GM12878 (cell line): ENCODE data around the gene ZNF688. TPM values are rescaled to one million over a fixed set of nuclear protein-coding genes. Genes with fewer than 3 reads are reported as not detected.

Experiments used
- CEBPB ChIP-seq, 2 experiments: fragments of 150-350 bp in 1 of 2; IDR thresholded peaks; 2 replicates each; pipeline ENCODE4 v1.6.1; 2012 to 2014; ENCODE audit warnings: low read depth in 2 of 2, low read length in 2 of 2, borderline replicate concordance in 1 of 2, inconsistent platforms in 1 of 2
- E4F1 ChIP-seq: fragments of 450-650 bp; IDR thresholded peaks from 2 replicates; pipeline ENCODE4 v1.6.1; 2018; ENCODE audit warnings: borderline replicate concordance, mild to moderate bottlenecking; ENCODE audit not compliant: partially characterized antibody
- EGR1 ChIP-seq, 2 experiments: IDR thresholded peaks; 1 replicate in 1 of 2; 2 replicates in 1 of 2; pipeline ENCODE4 v1.6.1; 2011 to 2012; ENCODE audit warnings: low read depth in 2 of 2, low read length in 2 of 2, borderline replicate concordance in 1 of 2, mild to moderate bottlenecking in 1 of 2, moderate library complexity in 1 of 2
- HCFC1 ChIP-seq: fragments of 150-350 bp; IDR thresholded peaks from 2 replicates; pipeline ENCODE4 v1.6.1; 2014; ENCODE audit warnings: low read length
- NBN ChIP-seq: fragments of 450-650 bp; IDR thresholded peaks from 2 replicates; pipeline ENCODE4 v1.6.1; 2016
- NFYB ChIP-seq: IDR thresholded peaks from 2 replicates; pipeline ENCODE4 v1.6.1; 2011; ENCODE audit warnings: low read depth, mild to moderate bottlenecking, low read length, improper control_type of control experiment, moderate library complexity; ENCODE audit not compliant: insufficient read depth
- NR2C2 ChIP-seq: IDR thresholded peaks from 2 replicates; pipeline ENCODE4 v1.6.1; 2011; ENCODE audit warnings: borderline replicate concordance, low read depth; ENCODE audit not compliant: control insufficient read depth, insufficient read length
- POU2F2 ChIP-seq: IDR thresholded peaks from 3 replicates; pipeline ENCODE4 v1.6.1; 2011; ENCODE audit warnings: low read depth, mild to moderate bottlenecking, low read length, borderline replicate concordance
- SMAD1 ChIP-seq: fragments of 450-650 bp; IDR thresholded peaks from 2 replicates; pipeline ENCODE4 v1.6.1; 2018; ENCODE audit warnings: mild to moderate bottlenecking, low read depth; ENCODE audit not compliant: partially characterized antibody
- SMC3 ChIP-seq: IDR thresholded peaks from 2 replicates; pipeline ENCODE4 v1.6.1; 2011; ENCODE audit warnings: low read length, improper control_type of control experiment, borderline replicate concordance
- SREBF1 ChIP-seq: IDR thresholded peaks from 2 replicates; pipeline ENCODE4 v1.6.1; 2012; ENCODE audit warnings: mild to moderate bottlenecking, low read length
- TARDBP ChIP-seq: IDR thresholded peaks from 2 replicates; pipeline ENCODE4 v1.6.1; 2016; ENCODE audit warnings: borderline replicate concordance
- ZNF592 ChIP-seq: fragments of 450-650 bp; IDR thresholded peaks from 2 replicates; pipeline ENCODE4 v1.6.1; 2017; ENCODE audit warnings: mild to moderate bottlenecking, moderate library complexity
- polyA plus RNA-seq, 11 experiments: library from polyadenylated mRNA; depleted of rRNA in 4 of 11; unstranded in 6 of 11; stranded (reverse) in 5 of 11; fragments of >200 nt; fragmentation: Nextera tagmentation in 4 of 11; fragmentation: Illumina TruSeq in 1 of 11; extraction: Ambion mirVana in 4 of 11; extraction: Trizol in 1 of 11; gene quantifications; 1 replicate in 1 of 11; 2 replicates in 10 of 11; pipeline versions ENCODE4 v1.2.1 to v1.2.3, GENCODE V29; 2011 to 2016; ENCODE audit warnings: inconsistent platforms in 2 of 11, missing spikeins in 2 of 11, low read depth in 1 of 11
- total RNA-seq, 4 experiments: library from RNA; depleted of rRNA in 3 of 4; stranded (reverse); fragments of >200 nt in 3 of 4; fragmentation: Illumina TruSeq in 1 of 4; extraction: Trizol in 1 of 4; gene quantifications; 2 replicates each; pipeline versions ENCODE4 v1.2.1 to v1.2.3, GENCODE V29; 2013 to 2021
- TF ChIP-seq, protein P1 (sequence below), 3 experiments: IDR thresholded peaks in 2 of 3; conservative IDR thresholded peaks in 1 of 3; 2 replicates each; pipeline ENCODE4 v1.5.1; 2011; ENCODE audit warnings: low read depth in 3 of 3, low read length in 3 of 3, mild to moderate bottlenecking in 3 of 3, control low read depth in 2 of 3, moderate library complexity in 2 of 3, inconsistent platforms in 1 of 3, mixed read lengths in 1 of 3; ENCODE audit not compliant: control insufficient read depth in 2 of 3, insufficient read depth in 1 of 3; ENCODE audit errors: extremely low read depth in 1 of 3
- TF ChIP-seq, protein P2 (sequence below): IDR thresholded peaks from 2 replicates; pipeline ENCODE4 v1.6.1; 2012; ENCODE audit warnings: low read depth, low read length, improper control_type of control experiment
- TF ChIP-seq, protein P3 (sequence below): fragments of 450-650 bp; IDR thresholded peaks from 2 replicates; pipeline ENCODE4 v1.6.1; 2017; ENCODE audit warnings: low read depth, mild to moderate bottlenecking, moderate library complexity

ZNF688 gene
- total and polyA plus RNA-seq, 10 of the 15 experiments (the other 5 are each of a cell fraction or from before 2014, with no cell fraction given), result 0.14 to 17.4 (median 10.6) TPM

- no peak for TF ChIP-seq E4F1
- no peak for TF ChIP-seq NBN
- no peak for TF ChIP-seq POU2F2
- no peak for TF ChIP-seq TARDBP
- no peak for TF ChIP-seq NFYB
- TF ChIP-seq SREBF1, result no peak
- TF ChIP-seq, protein P1, sequence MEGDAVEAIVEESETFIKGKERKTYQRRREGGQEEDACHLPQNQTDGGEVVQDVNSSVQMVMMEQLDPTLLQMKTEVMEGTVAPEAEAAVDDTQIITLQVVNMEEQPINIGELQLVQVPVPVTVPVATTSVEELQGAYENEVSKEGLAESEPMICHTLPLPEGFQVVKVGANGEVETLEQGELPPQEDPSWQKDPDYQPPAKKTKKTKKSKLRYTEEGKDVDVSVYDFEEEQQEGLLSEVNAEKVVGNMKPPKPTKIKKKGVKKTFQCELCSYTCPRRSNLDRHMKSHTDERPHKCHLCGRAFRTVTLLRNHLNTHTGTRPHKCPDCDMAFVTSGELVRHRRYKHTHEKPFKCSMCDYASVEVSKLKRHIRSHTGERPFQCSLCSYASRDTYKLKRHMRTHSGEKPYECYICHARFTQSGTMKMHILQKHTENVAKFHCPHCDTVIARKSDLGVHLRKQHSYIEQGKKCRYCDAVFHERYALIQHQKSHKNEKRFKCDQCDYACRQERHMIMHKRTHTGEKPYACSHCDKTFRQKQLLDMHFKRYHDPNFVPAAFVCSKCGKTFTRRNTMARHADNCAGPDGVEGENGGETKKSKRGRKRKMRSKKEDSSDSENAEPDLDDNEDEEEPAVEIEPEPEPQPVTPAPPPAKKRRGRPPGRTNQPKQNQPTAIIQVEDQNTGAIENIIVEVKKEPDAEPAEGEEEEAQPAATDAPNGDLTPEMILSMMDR (IDR thresholded peaks at IDR 0.05 in 2 of 3, conservative IDR thresholded peaks at IDR 0.05 in 1 of 3; ENCODE audit: control insufficient read depth in 2 of 3, extremely low read depth in 1 of 3, insufficient read depth in 1 of 3, low read depth in 3 of 3, low read length in 3 of 3), result no peak
- TF ChIP-seq HCFC1, result no peak
- TF ChIP-seq NR2C2, result no peak
- TF ChIP-seq, protein P2, sequence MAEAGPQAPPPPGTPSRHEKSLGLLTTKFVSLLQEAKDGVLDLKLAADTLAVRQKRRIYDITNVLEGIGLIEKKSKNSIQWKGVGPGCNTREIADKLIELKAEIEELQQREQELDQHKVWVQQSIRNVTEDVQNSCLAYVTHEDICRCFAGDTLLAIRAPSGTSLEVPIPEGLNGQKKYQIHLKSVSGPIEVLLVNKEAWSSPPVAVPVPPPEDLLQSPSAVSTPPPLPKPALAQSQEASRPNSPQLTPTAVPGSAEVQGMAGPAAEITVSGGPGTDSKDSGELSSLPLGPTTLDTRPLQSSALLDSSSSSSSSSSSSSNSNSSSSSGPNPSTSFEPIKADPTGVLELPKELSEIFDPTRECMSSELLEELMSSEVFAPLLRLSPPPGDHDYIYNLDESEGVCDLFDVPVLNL, result no peak
- TF ChIP-seq EGR1 (IDR thresholded peaks at IDR 0.05; ENCODE audit: borderline replicate concordance in 1 of 2, low read depth in 2 of 2, low read length in 2 of 2), result no peak
- TF ChIP-seq ZNF592, result no peak
- no peak for TF ChIP-seq SMC3
- TF ChIP-seq CEBPB (IDR thresholded peaks at IDR 0.05; ENCODE audit: borderline replicate concordance in 1 of 2, low read depth in 2 of 2, low read length in 2 of 2), result no peak
- TF ChIP-seq, protein P3, sequence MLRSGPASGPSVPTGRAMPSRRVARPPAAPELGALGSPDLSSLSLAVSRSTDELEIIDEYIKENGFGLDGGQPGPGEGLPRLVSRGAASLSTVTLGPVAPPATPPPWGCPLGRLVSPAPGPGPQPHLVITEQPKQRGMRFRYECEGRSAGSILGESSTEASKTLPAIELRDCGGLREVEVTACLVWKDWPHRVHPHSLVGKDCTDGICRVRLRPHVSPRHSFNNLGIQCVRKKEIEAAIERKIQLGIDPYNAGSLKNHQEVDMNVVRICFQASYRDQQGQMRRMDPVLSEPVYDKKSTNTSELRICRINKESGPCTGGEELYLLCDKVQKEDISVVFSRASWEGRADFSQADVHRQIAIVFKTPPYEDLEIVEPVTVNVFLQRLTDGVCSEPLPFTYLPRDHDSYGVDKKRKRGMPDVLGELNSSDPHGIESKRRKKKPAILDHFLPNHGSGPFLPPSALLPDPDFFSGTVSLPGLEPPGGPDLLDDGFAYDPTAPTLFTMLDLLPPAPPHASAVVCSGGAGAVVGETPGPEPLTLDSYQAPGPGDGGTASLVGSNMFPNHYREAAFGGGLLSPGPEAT, result 0 out of 2 replicates have a peak, but pooled peaks have one; percentile 3
- no peak for TF ChIP-seq SMAD1
These were observed 36.3 kb downstream of the ZNF688 start (continued) for GRCh38 chr16:30535106-30535776.
